Dendritic cell treated with granulocyte-macrophage colony-stimulating factor and Interleukin-4, amounts not matched to agents 40 ng/mL and 50 ng/mL, for 4 days (primary cell): ENCODE results near the gene MPLKIP.
"Not testable (repeated sequence)": the region's sequence is repeated elsewhere in the genome, so short reads cannot be mapped to it uniquely, and the experiment has no call there.

Experiments used
- H3K27ac Mint-ChIP-seq: one replicate; pipeline ENCODE4 v1.8.0; 2022; ENCODE audit warnings: mild to moderate bottlenecking, mixed read lengths
- H3K27me3 Mint-ChIP-seq: one replicate; pipeline ENCODE4 v1.8.0; 2022; ENCODE audit warnings: mild to moderate bottlenecking, mixed read lengths
- H3K36me3 Mint-ChIP-seq: one replicate; pipeline ENCODE4 v1.8.0; 2022; ENCODE audit warnings: low read depth, mixed read lengths
- H3K4me1 Mint-ChIP-seq: one replicate; pipeline ENCODE4 v1.8.0; 2022; ENCODE audit warnings: low read depth, mixed read lengths
- H3K4me3 Mint-ChIP-seq: one replicate; pipeline ENCODE4 v1.8.0; 2022; ENCODE audit warnings: mild to moderate bottlenecking, moderate library complexity, mixed read lengths
- H3K9me3 Mint-ChIP-seq: one replicate; pipeline ENCODE4 v1.8.0; 2022; ENCODE audit warnings: mixed read lengths
- intact Hi-C: fragments of 100-400 bp; cut with micrococcal nuclease; formaldehyde crosslinking; loops from one replicate; pipeline ENCODE4 v1.15.0; 2022

MPLKIP gene

DNA sequence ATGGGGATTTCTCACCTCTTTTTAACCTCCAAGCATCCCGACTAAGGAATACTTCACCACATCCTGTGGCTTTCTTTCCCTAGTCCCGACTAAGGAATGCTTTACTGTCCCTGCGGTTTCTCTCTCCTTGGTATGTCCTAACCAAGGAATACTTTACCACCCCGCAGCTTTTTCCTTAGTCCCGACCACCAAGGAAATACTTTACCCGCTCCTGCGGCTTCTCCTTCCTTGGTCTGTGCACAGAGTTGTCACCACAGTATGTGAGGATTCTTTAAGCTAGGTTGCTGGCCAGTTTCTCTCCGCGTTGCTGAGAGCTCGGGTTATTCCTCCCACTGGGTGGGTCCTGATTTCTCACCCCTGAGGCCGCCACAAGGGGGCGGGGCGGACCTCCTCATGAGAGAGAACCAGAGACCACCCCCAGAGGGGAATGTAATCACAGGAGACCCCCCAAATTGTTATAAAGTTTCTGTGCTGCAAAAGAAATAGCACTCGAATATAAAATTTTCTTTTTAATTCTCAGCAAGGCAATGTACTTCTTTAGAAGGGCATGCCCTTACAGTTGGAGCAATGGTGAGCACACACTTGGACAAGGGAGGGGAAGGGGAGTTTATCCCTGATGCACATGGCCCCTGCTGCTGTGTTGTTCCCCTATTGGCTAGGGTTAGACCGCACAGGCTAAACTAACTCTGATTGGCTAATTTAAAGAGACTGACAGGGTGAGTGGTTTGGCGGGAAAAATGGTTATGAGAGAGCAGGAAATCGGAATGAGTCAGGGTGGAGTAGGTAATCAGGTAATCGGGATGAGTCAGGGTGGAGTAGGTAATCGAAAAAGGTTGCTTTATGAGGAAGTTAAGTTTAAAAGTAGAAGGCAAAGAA is 13.2 kb upstream of the MPLKIP start:
- Mint-ChIP-seq H3K4me3 (no peak overlapping the region), H3K27me3 (no peaks in the 10 kb centered on the region), H3K36me3 (no peaks in the 10 kb centered on the region), H3K27ac (no peak overlapping the region), H3K4me1 (no peaks in the 10 kb centered on the region), H3K9me3 (peaks cover 10% of the 10 kb centered on the region)
- intact Hi-C loops: no loop called here

DNA sequence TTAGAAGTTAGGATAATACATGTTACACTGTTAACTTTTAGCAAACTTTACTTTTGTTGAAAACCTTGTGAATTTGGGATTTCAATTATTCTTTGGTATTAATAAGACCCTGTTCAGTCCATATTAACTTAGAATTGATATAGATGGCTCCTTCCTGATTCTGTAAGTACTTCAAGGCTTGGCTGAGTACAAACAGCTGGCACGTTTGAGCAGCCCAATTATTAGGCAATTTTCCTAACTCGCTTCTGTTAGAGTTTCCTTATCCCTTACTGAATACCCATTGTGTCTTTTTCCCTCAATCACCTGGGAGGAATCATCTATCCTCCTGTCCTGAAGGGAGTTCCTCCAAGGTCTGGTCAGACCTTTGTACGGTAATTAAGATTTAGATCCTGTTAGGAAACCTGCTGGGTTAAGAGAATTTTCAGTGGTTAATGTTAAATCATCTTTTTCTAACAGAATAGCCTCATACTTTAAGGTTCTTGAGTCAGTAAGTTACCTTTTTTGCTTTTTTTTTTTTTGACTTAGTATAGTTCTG is 11.2 kb upstream of the MPLKIP start:
- H3K27ac Mint-ChIP-seq, H3K27me3 Mint-ChIP-seq, H3K4me3 Mint-ChIP-seq, H3K9me3 Mint-ChIP-seq, intact Hi-C loops, H3K4me1 Mint-ChIP-seq, H3K36me3 Mint-ChIP-seq: not testable (repeated sequence)

DNA sequence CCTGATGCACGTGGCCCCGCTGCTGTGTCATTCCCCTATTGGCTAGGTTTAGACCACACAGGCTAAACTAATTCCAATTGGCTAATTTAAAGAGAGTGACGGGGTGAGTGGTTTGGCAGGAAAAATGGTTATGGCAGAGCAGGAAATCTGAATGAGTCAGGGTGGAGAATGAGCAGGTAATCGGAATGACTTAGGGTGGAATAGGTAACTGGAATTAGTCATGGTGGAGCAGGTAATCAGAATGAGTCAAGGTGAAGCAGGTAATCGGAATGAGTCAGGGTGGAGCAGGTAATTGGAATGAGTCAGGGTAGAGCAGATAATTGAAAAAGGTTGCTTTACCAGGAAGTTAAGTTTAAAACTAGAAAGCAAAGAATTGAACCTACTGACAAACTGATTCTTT is 7.5 kb upstream of the MPLKIP start:
- H3K9me3 Mint-ChIP-seq, H3K4me1 Mint-ChIP-seq, H3K27ac Mint-ChIP-seq, H3K36me3 Mint-ChIP-seq, H3K4me3 Mint-ChIP-seq, intact Hi-C loops: not testable (repeated sequence)
- H3K27me3 Mint-ChIP-seq: peaks cover 11% of the 10 kb centered on the region

DNA sequence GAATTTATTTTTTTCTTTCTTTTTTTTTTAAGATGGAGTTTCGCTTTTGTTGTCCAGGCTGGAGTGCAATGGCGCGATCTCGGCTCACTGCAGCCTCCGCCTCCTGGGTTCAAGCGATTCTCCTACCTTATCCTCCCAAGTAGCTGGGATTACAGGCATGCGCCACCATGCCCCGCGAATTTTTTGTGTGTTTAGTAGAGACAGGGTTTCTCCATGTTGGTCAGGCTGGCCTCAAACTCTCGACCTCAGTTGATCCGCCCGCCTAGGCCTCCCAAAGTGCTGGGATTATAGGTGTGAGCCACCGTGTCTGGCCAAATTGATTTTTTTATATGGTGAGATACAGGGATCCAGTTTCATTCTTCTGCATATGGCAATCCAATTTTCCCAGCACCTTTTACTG is 5.5 kb upstream of the MPLKIP start:
- H3K4me3 Mint-ChIP-seq, H3K27ac Mint-ChIP-seq, H3K36me3 Mint-ChIP-seq, H3K9me3 Mint-ChIP-seq, H3K4me1 Mint-ChIP-seq: not testable (repeated sequence)
- H3K27me3 Mint-ChIP-seq: peaks cover 28% of the 10 kb centered on the region
- intact Hi-C loops: loop anchor here (10.0 kb wide), 1 partner anchor 515 kb away; the partner anchor contains the start of gene RALA

DNA sequence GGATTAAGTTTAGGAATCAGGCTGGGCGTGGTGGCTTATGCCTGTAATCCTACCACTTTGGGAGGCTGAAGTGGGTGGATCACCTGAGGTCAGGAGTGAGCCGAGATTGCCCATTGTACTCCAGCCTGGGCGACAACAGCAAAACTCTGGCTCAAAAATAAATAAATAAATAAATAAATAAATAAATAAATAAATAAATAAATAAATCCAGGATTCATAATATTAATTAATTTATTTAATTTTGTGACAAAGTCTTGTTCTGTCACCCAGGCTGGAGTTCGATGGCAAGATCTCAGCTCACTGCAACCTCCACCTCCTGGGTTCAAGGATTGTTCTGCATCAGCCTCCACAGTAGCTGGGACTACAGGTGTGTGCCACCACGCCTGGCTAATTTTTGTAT is 4.6 kb upstream of the MPLKIP start:
- Mint-ChIP-seq H3K4me1 (peaks cover 6% of the 10 kb centered on the region), H3K9me3 (no peaks in the 10 kb centered on the region), H3K27me3 (peaks cover 28% of the 10 kb centered on the region), H3K4me3 (no peak overlapping the region), H3K27ac (no peak overlapping the region), H3K36me3 (peaks cover 7% of the 10 kb centered on the region)
- intact Hi-C loops: loop anchor here (10.0 kb wide), 1 partner anchor 514 kb away; the partner anchor contains the start of gene RALA

DNA sequence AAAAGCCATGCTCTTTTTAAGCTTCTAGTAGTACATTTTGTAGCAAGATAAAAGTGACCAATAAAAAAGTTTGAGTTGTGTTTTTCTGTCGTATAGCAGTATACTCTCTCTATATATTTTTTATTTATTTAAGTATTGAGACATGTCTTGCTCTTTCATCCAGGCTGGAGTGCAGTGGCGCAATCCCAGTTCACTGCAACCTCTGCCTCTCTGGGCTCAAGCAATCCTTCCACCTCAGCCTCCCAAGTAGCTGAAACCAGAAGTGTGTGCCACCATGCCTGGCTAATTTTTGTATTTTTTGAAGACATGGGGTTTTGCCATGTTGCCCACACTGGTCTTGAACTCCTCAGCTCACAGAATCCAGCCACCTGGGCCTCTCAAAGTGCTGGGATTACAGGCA is 3.1 kb upstream of the MPLKIP start:
- H3K36me3 Mint-ChIP-seq: peaks cover 7% of the 10 kb centered on the region
- H3K9me3 Mint-ChIP-seq: no peaks in the 10 kb centered on the region
- H3K27me3 Mint-ChIP-seq: peaks cover 28% of the 10 kb centered on the region
- H3K4me3 Mint-ChIP-seq: no peak overlapping the region
- H3K27ac Mint-ChIP-seq: no peak overlapping the region
- peaks cover 6% of the 10 kb centered on the region for H3K4me1 Mint-ChIP-seq
- intact Hi-C loops: loop anchor here (10.0 kb wide), 1 partner anchor 513 kb away; the partner anchor contains the start of gene RALA

DNA sequence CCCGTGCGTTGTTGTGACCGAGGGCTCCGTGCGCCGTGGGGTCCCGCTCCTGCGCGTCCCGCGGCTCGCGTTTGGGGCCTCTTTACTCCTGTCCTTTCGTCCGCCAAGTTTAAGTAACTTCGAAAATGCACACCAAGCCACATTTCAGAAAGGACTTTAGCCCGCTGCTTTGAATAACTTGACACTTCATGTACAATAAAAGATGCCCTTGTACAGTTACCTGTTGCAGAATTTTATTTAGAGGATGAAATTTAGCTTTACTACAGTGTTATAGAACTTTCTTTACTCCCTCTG is 842 bp upstream of the MPLKIP start:
- H3K36me3 Mint-ChIP-seq: peaks cover 17% of the 10 kb centered on the region
- peaks cover 20% of the 10 kb centered on the region for H3K4me1 Mint-ChIP-seq
- H3K4me3 Mint-ChIP-seq: peak overlapping the region; percentile 86
- no peaks in the 10 kb centered on the region for H3K9me3 Mint-ChIP-seq
- H3K27me3 Mint-ChIP-seq: peaks cover 27% of the 10 kb centered on the region
- no peak overlapping the region for H3K27ac Mint-ChIP-seq
- intact Hi-C loops: loop anchor here (10.0 kb wide), 1 partner anchor 510 kb away; the partner anchor contains the start of gene RALA

DNA sequence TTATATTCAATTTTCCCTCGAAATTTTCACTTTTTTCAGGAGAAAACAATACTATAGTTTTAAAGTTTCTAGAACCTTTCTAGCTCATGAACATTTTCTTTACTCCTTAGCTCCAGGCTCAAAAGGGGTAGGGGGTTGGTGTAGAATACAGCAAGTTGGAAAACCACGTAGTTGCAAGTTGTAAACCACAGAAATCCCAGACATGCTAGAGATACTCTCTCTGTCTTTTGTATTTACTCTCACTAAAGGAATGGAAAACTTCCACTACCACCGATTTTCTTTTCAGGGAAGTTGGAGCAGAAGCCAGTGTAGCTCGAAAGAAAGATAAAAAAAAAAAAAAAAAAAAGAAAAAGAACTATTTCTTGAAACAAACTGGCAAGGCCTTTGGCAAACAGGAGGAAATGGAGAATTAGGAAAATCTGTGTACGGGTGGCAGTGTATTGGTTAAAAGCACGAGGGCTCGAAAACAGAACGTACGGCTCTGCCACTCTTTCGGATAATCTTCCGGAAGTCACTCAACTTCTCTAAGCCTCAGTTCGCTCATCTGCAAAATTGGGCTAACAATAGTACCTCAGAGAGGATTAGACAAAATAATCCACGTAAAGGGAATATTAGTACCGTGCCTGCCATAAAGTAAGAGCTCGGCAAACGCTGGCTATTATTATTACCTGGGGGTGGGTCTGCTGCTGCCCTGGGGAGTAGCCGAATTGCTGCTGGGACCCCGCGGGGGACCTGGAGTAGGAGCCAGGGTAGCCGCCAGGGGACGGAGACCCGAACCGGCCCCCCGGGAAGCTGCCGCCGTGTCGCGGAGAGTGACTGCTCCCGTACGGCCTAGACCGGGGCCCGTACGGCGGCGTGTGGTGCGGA is 628 bp downstream of the MPLKIP start:
- peaks cover 25% of the 10 kb centered on the region for H3K27me3 Mint-ChIP-seq
- peaks cover 17% of the 10 kb centered on the region for H3K36me3 Mint-ChIP-seq
- H3K4me1 Mint-ChIP-seq: peaks cover 20% of the 10 kb centered on the region
- intact Hi-C loops: loop anchor here (5.0 to 10.0 kb wide), 2 partner anchors 509 to 566 kb away; partner anchors contain the start of genes RALA and YAE1
- peak overlapping the region; percentile 96 for H3K27ac Mint-ChIP-seq
- no peaks in the 10 kb centered on the region for H3K9me3 Mint-ChIP-seq
- H3K4me3 Mint-ChIP-seq: peak overlapping the region; percentile 86

DNA sequence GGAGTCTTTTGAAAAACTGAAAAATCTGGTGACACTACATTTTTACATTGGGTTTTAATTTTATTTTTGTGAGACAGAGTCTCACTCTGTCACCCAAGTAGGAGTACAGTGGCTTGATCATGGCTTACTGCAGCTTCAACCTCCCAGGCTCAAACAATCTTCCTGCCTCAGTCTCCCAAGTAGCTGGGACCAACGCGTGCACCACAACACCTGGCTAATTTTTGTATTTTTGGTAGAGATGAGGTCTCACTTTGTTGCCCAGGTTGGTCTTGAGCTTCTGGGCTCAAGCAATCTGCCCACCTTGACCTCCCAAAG is 11.5 kb downstream of the MPLKIP start:
- no peaks in the 10 kb centered on the region for H3K27me3 Mint-ChIP-seq
- H3K9me3 Mint-ChIP-seq: no peaks in the 10 kb centered on the region
- no peaks in the 10 kb centered on the region for H3K36me3 Mint-ChIP-seq
- H3K27ac Mint-ChIP-seq: no peak overlapping the region
- H3K4me1 Mint-ChIP-seq: peaks cover 9% of the 10 kb centered on the region
- H3K4me3 Mint-ChIP-seq: no peak overlapping the region
- intact Hi-C loops: no loop called here

DNA sequence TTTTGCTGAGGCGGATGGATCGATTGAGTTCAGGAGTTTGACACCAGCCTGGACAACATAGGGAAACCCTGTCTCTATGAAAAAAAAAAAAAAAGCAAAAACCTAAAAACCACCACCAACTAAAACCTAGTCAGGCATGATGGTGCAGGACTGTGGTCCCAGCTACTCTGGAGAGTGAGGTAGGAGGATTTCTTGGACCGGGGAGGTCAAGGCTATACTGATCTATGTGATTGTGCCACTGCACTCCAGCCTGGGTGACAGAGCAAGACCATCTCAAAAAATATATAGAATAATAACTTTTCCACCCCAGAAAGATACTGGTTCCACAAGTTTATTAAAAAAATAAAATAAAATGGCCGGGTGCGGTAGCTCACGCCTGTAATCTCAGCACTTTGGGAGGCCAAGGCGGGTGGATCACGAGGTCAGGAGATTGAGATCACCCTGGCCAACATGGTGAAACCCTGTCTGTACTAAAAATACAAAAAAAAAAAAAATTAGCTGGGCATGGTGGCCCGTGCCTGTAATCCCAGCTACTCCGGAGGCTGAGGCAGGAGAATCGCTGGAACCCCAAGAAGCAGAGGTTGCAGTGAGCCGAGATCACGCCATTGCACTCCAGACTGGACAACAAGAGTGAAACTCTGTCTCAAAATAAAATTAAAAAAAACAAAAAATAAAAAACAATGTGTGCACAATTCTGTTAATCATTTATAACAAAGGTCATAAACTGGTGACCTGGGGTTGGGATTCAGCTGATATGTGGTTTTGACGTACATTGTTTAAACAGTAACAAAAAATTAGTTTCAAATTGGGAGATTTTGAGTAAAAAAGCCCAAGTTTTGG is 12.1 kb downstream of the MPLKIP start:
- H3K4me1 Mint-ChIP-seq, H3K4me3 Mint-ChIP-seq, H3K27me3 Mint-ChIP-seq, H3K9me3 Mint-ChIP-seq, intact Hi-C loops, H3K27ac Mint-ChIP-seq, H3K36me3 Mint-ChIP-seq: not testable (repeated sequence)

DNA sequence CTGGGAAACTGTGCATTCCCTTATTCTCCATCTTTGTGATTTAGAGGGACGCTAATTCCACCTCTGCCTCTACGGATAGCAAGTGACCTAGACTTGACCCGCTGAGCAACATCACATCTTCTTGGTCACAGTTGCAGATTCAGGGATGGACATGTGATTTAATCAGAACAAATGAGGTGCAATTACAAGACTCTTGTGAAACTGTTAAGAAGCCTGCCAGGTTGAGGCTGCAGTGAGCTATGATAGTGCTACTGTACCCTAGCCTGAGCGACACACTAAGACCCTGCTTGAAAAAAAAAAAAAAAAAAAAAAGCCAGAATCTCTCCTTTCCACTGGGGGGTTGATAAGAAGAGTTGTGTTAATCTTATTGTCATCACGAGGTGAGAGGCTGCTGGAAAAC is 14.4 kb downstream of the MPLKIP start:
- H3K4me3 Mint-ChIP-seq: no peak overlapping the region
- H3K36me3 Mint-ChIP-seq: no peaks in the 10 kb centered on the region
- no peak overlapping the region for H3K27ac Mint-ChIP-seq
- H3K4me1 Mint-ChIP-seq: peaks cover 7% of the 10 kb centered on the region
- H3K9me3 Mint-ChIP-seq: no peaks in the 10 kb centered on the region
- intact Hi-C loops: no loop called here
- H3K27me3 Mint-ChIP-seq: no peaks in the 10 kb centered on the region

DNA sequence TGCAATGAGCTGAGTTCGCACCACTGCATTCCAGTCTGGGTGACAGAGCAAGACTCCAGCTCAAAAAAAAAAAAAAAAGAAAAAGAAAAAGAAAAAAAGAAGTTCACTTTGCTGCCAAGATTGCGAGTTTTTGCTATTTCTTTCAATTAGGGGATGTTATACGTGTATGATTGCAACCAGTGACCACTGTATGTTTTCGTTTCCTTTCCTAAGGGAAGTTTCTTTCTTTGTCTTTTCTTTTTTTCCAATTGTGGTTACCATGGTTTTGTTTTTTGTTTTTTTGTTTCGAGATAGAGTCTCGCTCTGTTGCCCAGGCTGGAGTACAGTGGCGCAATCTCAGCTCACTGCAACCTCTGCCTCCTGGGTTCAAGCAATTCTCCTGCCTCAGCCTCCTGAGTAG is 16.2 kb downstream of the MPLKIP start:
- intact Hi-C loops, H3K36me3 Mint-ChIP-seq, H3K27me3 Mint-ChIP-seq, H3K4me3 Mint-ChIP-seq, H3K9me3 Mint-ChIP-seq, H3K4me1 Mint-ChIP-seq: not testable (repeated sequence)
- H3K27ac Mint-ChIP-seq: peak overlapping the region; percentile 47

DNA sequence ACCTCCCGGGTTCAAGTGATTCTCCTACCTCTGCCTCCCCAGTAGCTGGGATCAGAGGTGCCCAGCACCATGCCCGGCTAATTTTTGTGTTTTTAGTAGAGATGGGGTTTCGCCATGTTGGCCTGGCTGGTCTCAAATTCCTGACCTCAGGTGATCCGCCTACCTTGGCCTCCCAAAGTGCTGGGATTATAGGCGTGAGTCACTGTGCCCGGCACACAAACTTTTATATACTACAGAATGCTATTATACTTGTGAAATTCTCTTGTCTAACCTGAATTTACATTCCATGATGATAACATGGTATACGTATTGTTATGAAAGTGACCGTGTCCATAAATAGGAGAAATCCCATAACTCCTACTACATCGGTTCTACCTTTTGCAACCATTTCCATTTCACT is 17.2 kb downstream of the MPLKIP start:
- H3K27me3 Mint-ChIP-seq, H3K4me1 Mint-ChIP-seq, H3K9me3 Mint-ChIP-seq, intact Hi-C loops, H3K36me3 Mint-ChIP-seq, H3K4me3 Mint-ChIP-seq, H3K27ac Mint-ChIP-seq: not testable (repeated sequence)
